Activated CD8-positive, alpha-beta memory T cell treated with anti-CD3 and anti-CD28 coated beads, Interleukin-2, amount 50 U/mL, for 1 hour (primary cell): ENCODE measurements around the gene PEX10.

Experiments
- DNase-seq: peaks from one replicate; pipeline ENCODE4 v3.0.0-alpha.2; 2020; ENCODE audit errors: extremely low read depth

PEX10 gene

DNA sequence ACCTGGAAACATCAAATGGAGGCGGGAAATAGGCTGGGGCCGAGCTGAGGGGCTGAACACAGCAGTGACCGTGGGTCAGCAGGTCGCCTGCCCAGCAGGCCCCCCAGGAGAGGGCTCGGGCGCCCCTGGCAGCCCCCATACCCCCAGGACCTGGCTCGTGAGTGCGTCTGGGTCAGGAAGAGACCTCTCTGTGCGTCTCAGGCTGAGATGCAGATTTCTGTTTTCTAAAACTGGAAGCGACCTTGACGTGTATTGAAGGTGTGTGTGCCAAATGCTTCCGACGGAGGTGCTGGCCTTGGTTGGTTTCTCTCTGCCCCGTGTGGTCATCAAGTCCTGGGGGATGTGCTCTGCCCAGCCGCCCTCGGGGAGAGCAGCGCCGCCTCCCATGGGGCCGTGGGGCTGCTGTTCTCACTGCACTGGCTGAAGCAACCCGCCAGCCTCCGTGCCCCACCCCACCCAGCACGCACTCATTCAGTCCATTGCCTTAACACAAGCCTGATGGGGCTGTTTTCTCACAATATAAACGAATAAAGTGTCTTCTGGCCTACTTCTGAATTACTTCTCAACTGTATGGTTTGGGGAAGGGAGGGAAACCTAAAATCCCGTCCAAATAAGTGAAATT is 7.4 kb downstream of the PEX10 start:
- no peak for DNase-seq

DNA sequence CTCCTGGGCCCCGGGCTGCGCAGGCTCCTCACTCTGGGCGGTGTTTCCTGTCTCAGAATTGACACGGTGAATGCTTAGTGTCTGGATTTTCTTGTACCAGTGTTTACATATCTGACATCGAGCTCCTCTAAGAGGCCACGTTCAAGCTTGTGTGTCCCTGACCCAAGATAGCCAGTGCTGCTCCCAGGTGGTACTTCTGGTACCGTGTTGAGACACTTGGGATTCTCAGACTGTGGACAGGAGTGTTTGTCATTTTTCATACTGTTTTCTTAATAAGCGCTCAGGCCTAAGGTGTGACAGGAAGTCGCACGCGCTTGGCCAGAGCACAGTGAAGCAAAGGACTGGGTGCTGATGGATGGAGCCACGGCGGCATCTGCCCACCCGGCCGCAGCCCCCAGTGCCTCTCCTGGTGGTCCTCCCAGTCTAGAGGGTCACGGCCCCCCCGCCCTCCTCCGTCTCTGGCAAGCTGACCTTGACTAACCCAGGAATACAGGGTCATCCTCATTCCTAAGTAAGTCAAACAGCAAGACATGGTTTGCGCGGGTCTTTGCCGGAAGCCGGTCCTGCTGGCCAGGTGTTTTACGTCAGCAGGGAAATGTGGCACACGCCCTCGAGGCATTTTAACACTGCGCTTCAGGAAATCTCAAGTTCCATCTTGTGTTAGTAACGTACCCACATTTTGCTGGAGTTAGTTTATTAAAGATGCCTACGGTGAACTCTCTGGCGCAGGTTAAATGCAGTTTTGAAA is 8.0 kb downstream of the PEX10 start:
- DNase-seq = no peak

DNA sequence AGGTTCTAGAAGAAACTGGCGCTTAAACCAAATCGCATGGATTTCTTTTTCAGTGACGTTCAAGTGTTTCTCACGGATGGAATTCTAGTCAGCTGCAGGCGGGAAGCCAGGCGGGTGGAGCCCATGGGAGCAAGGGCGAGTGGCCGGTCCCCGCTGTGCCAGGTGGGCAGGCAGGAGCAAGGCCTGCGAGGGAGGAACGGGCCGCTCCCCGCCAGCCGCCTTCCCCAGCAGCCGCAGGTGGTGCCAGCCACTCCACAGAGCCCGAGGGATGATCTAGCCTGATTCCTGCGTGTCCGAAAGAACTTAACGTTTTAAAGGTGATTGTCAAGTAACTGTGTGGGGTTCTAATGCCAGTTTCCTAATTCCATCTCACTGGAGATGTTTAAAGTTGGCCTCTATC is 9.1 kb downstream of the PEX10 start:
- DNase-seq = no peak

DNA sequence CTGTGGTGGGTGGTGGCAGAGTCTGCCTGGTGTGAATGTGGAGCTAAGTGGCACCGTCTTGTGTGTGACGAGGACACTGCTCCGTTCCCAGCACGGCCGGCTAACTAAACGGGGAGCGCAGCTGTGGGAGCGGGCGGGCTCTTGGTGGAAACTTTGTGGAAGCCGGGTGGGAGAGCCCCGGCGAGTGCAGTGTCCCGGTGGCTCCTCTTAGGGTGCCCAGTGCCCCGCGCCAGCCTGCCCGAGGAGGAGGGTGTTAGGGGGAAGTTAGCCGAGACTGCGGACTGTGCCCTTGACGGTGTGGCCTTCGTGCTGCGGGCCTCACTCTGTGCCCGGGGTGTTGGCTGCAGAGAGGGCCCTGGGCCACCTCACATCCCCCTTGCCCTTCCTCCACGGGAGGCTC is 9.9 kb downstream of the PEX10 start:
- DNase-seq = no peak

DNA sequence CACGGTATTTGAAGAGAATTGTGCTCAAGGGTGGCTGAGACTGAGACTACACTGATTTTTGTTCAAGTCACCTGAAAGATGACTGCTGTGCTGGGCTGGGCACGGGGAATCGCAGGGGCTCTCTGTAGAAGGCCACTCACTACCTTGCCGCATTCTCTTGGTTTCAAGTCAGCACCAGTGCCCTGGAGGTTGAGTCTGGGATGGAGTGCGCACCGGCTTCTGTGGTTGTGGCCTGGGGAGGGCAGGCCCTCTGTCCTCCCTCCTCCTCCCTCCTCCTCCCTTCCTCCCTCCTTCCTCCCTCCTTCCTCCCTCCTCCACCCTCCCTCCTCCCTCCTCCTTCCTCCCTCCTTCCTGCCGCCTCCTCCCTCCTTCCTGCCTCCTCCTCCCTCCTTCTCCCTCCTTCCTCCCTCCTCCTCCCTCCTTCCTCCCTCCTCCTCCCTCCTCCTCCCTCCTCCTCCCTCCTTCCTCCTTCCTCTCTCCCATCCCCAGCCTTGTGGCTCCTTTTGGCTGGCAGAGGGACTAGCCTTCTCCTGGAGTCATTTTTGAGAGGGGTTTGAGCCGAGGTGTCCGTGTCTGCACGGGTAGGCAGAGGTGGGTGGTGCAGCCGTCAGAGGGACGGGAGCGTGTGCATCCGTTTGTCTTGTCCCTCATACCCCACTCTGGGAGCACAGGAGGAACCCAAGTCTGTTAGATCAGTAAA is 11.3 kb downstream of the PEX10 start:
- DNase-seq = no peak

DNA sequence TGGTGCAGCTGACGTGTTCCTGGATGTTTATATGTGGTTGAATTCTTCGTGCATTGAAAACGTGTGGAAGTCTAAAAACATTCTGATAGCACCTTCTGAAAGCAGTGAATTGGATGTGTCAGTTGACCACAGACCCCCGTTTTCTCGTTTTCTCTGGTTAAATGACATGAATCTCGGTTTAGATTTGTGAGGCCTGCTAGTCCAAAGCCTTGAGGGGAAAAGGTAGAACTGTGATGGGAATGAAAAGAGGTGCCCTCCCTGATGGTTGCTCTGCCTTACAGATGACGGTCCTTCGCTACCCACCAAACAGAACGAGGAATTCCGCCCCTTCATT is 11.8 kb downstream of the PEX10 start:
- no peak for DNase-seq

DNA sequence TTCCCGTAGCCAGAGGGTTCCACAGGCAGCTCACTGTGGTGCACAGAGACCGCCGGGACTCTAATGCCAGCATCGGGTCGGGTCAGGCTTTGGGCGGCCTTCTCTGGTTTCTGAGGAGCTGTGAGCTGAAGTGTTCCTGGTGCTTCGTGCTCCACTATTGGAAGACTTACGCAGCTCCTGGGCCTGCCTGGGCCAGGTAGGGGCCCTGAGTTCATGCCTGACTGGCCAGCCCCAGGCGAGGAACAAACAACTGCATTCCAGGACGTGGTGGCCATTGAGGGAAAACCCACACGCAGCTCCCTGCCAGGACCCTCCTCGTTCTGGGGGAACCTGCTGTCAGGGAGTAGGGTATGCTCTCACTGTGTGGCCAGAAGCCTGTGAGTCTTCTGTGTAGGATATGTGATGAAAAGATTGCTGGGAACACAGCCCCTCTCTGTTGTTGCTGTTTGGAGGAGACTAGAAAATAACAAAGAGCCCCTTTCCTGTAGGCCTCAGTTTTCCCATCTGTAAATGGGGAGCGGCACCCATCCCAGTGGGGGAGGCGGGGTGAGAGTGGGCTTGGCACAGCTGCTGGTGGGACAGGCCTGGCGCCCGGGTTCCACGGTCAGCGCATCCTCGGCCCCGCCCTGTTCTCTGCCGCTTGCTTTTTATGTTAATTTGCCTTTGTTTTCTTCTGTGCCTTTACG is 12.3 kb downstream of the PEX10 start:
- DNase-seq = no peak

DNA sequence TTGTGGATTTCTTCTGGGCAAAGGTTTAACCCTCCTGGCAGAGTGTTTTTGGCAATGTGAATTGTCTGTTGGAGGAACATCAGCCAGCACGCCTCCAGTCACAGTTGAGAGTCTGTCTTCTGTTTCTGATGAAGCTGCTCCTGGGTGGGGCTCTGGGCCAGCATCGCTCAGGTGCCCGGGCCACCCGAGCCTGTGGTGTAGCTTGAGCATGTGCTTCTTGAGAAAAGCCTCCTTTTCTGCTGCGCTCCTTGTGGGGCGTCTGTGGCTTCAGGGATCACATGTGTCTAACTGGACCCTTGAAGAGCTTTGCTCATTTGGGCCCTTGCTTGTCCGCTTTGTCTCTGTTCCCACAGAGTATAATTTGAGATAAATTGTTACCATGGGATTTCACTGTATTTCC is 13.5 kb downstream of the PEX10 start:
- no peak for DNase-seq

DNA sequence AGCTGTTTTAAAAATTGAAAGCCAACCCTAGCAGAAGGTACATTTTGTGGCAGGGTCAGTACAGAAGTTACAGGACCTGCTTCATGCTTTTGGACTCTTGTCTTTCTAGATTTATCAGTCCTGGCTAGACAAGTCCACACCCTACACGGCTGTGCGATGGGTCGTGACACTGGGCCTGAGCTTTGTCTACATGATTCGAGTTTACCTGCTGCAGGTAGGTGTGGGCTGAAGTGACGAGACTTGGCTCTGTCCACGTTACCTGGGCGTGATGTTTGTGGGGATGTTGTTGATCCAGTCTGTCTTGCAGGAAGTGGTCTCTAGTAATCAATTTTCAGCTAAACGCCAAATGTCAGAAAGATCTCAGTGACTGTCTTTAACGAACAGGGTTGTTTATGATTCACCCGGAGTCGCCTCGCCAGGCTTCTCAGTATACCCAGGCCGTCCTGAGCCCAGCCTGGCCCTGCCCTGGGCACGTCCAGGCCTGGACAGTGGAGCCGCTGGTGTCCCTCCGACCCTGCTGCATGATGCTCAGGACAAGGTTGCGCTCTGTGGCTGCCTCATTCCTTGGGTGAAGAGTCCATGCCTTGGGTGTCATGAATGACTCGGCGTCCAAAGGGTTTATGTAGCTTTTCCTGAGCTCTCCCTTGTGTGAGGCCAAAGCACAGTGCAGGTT is 15.2 kb downstream of the PEX10 start:
- no peak for DNase-seq

DNA sequence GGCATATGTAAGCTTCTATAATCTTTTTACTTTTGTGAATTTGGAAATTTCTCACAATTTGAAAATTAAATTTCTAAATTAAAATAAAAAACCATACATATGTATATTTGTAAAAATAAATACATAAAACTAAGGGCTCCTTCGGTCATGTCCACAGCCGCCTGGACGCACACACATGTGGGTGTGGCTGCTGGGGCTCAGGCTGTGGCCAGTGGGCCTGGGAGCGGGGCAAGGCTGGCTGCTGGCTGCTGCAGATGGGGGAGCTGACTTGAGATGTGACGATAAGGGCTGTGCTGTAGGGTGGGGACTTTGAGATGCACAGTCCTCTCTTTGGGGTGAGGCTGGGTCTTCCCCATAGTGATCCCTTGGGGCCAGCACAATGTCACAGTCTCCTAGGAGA is 15.9 kb downstream of the PEX10 start:
- no peak for DNase-seq

DNA sequence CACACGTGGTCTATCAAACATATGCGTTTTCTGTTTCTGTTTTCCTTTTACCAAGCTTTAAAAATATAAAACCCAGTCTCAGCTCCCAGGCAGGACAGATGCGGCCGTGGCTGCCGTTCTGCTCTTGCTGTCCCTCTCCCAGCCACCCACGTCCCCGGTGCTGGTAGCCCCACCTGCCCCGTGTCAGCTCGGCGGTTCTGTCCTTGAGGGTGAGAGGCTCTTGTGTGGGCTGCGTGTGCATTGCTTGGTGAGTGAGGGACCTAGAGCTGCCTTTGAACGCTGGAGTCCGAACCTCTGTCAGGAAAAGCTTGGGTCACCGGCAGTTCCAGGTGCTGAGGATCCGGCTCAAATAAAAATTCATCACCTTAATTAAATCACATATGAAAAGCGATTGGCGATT is 16.3 kb downstream of the PEX10 start:
- no peak for DNase-seq

DNA sequence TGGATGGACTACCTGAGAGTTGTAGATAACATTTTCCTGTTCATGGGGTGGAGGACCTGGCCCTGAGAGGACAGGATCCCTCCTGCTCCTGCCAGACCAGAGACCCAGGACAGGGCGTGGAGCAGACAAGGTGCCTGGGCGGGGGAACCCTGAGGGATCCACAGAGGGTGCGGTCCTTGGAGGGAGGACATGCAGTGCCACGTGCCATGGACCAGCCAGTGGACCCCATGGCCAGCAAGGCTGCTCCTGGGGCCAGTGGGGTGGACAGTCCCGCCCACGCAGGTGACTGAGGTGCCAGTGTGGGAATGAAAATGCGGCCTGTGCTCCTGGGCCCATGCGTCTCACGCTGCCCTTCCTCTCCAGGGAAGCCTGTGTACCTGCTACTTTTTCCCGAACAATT is 17.1 kb downstream of the PEX10 start:
- DNase-seq = no peak

DNA sequence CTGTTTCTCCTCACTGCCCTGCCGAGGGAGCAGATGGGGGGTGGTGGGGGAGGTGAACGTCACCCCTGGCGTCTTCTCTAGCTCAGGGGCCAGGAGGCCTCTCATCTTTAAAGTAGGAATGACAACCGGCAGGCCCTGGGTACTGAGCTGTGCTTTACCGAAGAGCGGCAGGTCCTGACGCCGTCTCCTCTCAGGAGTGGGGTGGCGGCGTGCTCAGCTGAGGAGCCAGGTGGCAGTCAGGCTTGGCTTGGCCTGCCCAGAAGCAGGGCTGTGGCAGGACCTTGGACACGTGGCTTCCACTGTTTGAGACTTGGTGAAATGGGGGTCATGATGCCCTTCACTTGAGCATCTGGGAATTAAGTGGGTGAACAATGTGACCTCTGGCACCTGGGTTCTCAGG is 17.6 kb downstream of the PEX10 start:
- no peak for DNase-seq

DNA sequence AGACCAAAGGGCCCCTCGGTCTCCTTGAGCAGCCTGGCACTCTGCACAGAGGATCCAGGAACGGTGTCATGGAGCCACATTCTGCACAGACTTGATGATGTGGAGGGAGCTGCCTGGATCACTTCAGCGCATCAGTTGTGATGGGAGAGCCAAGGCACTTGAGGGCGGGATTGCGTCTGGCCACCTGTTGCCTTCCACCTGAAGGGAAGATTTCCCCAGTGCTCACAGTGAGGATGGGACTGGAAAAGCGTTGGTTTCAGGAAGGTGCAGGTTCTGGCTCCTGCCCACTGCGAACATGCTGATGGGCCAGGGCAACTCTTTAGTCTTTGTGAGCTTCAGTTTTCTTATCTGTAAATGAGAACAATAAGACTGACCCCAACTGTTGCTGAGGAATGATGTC is 18.1 kb downstream of the PEX10 start:
- no peak for DNase-seq

DNA sequence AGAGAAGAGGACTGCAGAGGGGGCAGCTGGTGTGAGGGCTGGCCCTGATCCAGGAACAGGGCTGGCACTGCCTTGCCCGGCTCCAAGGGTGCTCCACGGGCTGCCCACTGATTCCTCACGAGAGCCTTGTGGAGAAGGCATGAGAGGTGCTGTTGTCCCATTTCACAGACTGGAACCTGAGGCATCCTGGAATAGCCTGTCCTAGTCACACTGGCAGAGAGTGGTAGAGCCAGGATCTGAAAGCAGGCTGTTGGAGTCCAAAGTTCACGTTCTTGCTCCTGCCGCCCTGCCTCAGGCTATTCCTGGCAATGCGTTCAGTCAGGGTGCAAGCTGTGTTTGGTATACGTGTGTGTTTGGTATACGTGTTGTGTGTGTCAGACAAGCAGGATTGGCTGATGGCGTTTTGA is 18.9 kb downstream of the PEX10 start:
- no peak for DNase-seq

DNA sequence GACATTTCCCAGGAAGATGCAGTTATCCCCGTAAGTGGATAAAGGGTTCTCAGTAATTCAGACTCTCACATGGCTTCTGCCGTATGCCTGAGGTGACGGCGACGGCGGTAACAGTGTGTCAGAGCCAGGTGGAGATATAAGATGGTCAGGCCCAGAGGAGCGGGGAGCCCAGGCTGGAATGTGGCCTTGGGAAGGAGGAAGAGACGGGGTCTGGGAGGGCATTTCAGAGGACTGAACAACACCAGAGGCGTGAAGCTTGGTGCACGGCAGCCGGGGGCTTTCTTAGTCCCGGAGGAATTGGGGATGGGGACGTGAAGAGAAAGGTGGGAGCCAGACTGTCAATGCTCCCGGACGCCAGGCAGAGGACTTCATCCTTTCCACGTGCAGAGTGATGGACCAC is 19.7 kb downstream of the PEX10 start:
- DNase-seq = no peak

DNA sequence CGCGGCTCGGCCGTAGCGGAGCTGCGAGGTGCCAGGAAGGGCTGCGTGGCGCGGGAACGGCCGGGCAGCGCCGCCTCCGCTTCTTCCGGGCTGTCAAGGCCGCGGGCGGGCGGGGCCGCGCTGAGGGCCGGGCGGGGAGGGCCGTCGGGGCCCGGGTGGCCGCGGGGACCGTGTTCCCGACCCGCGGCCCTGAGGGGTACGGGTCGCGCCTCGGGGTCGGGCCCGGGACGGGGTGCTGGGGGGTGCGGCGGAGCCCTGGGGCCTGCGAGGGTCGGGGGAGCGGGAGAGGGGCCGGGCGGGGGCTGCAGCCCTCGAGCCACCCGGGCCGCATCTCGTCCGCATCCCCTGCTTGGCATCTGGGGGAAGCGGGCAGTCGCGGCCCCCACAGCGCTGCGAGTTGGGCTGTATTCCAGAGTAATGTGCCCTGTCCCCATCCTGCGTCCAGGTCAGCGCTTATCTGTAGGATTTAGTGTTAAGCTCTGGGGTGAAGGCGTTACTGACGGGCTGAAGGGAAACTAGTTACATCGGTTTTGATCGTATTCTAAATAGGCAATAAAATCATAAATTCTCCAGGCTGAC is 20.3 kb downstream of the PEX10 start:
- no peak for DNase-seq

DNA sequence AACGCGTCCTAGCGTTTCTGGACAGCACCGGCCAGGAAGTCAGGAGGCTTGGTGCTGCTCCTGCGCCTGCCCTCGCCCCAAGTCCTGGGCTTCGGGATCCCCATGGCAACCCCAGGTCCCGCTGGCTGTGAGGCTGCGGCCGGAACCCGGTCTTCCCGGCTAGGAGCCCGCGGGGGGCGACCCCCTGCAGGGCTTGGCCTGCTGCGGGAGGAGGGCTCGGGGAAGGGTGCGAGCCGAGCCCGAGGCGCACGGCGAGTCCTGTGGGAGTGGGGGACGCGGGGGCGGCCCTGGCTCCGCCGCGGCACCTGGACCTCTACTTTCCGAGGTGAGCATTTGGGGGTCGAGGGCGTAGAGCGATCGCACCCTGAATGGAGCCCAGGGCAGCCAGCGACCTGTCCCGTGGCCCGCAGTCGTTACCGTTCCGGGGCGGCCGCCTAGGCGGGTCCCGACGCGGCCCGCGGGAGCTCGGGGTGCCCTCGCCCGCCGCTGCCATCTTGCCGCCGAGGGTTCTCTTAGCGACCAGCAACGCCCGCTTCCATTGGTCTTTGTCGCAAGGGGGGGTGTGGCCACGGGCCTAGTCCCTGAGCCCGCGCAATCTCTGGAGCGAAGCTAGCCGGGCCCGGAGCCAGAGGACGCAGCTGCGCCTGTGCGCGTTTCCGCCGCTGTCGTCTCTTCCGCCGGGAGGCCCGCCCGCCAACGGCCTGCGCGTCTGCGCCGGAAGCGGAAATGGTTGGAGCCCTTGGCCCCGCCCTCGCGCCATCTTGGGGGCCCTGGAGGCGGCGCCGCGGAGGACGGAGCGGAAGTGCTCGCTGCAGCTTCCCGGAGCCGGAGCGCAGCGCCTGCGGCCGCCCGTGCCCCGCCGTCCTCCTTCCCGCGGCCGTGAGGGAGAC is 21.1 kb downstream of the PEX10 start, which contains the start of the genes MORN1 and RER1:
TSS of gene MORN1 (minus strand) at position 514 of the 890 bp plus-strand sequence. CDS start at position 493, 21 bp downstream.
TSS of gene RER1 (plus strand) at position 801 of the 890 bp plus-strand sequence. CDS start 3,950 bp downstream, outside the sequence.
- DNase-seq = peak; percentile 96

DNA sequence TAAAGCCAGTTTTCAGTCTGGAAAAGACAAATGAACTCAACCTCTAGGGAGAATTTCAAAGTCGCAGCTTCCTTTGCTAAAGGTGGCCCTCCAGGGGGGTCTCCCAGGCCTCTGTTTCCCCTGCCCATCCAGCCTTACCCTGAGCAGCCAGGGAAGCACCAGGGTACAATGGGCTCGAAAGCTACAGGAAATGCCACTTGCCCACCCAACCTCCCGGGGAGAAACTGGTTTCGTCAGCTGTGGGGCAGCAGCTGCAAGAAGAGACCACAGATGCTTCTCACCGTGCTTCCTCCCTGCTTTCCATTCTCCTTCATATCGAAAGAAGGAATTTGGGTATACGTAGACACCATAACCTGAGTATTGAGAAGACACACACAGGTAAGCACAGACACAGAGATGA is 22.7 kb downstream of the PEX10 start:
- no peak for DNase-seq
